ENCODE data around the gene SHB. TPM values are rescaled to one million over a fixed set of nuclear protein-coding genes. Genes with fewer than 3 reads are reported as not detected.

The SHB gene
- polyA plus RNA-seq, 3 donors = 13.8 to 22.1 (median 17.2) TPM

- DNase-seq (ENCODE audit: extremely low read depth in 1 of 11, low read depth in 9 of 11, low spot score in 4 of 11) = no peak
Measured at GRCh38 chr9:38092200-38092524, 23.1 kb upstream of the SHB start.

DNA sequence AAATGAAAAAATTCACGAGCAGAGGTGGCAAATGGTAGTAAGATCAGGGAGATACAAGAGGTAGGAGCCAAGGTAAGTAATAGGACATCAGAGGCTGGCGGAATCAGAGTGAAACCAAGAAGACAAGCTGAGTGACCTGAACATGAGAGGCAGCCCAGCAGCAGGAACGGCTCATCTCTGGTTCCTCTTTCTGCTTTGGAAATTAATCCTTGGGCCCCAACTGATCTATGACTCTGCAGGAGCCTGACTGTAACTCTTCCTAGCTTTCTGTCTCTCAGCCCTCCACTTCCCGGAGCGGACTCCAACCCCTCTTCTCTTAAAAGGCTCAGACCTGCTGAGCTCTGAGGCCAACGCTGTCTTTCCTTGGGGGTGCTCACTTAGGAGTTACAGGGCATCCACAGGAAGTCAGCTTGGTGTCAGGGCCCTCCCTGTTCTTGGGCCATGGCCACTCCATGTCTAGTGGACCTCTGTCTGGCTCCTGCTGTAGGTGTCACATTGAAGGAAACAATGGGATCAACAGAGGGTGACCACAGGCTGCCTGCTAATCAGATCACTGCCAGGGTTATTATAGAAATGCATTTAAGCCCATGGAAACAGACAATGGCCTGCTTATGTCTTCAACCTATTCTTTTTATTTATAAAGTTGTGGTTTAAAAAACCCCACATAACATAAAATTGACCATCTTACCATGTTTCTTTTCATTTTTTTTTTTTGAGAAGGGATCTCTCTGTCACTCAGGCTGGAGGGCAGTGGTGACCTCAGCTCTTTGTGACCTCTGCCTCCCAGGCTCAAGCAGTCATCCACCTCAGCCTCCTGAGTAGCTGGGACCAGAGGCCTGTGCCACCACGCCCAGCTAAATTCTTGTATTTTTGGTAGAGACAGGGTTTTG is 22.5 kb upstream of the SHB start:
- no peak for DNase-seq (ENCODE audit: extremely low read depth in 1 of 11, low read depth in 9 of 11, low spot score in 4 of 11)

DNA sequence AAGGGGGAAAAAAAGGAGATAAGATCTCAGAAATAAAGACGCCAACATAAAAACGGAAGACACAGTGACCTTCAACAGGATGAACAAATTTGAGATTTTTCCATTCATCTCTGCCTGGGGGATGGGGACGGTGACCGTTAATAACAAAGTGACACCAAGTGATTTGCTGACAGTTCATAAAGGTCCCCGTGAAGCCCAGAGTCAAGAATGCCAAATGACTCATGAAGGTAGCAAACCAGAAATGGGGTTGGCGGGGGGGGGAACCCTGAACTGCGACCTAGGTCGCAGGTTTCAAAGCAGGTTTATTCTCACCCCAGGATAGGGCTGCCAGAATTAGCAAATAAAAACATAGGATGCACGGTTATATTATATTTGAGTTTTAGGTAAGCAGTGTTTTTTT is 21.1 kb upstream of the SHB start:
- no peak for DNase-seq (ENCODE audit: extremely low read depth in 1 of 11, low read depth in 9 of 11, low spot score in 4 of 11)

- no peak for DNase-seq (ENCODE audit: extremely low read depth in 1 of 11, low read depth in 9 of 11, low spot score in 4 of 11)
Measured at GRCh38 chr9:38089387-38090165, 20.5 kb upstream of the SHB start.

DNA sequence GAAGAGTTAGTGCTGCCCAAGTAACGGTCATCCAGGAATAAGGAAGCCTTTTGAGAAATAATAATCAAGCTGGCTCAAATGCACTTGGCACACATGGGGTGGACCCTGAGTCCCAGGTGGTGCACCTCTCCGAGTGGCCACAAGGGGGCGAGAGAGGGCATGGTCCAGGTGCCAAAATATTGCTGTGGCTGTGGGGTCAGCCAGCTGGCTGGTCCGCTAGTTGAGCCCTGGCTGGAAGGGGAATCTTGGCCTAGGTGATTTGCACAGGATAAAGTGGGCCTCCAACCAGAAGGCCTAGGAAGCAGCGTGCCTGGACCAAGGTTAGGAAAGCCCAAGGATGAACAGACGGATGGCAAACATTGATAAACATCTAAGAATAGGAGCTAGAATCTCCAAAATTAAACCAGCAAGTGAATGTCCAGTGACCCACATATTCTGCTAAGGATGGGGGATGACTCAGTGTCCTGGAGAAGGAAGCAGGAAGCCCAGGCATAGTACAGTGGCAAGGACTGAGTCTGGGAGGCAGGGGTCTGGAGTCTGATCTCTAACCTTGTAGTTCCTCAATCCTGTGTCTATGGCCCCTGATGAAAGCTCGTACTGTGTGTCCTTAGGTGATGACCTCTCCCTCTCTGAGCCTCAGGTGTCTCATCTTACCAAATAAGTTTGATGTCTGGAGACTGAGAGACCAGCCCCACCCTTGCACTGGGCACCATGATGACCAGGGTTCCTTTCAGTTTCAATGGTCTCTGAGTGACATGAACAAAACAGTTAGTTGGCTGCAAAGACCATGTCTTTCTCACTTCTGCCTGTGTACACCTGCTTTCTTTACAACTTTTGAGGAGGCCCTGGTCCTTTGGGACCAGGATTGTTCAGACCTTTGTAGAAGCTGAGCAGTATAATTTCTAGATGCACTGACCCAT is 19.2 kb upstream of the SHB start:
- peak in 3 of 11 donors; percentile 37 to 55 (median 44) for DNase-seq (ENCODE audit: extremely low read depth in 1 of 11, low read depth in 9 of 11, low spot score in 4 of 11)

GRCh38 chr9:38086496-38086895 is 17.5 kb upstream of the SHB start:
- no peak for DNase-seq (ENCODE audit: extremely low read depth in 1 of 11, low read depth in 9 of 11, low spot score in 4 of 11)

GRCh38 chr9:38085308-38085707 is 16.3 kb upstream of the SHB start:
- no peak for DNase-seq (ENCODE audit: extremely low read depth in 1 of 11, low read depth in 9 of 11, low spot score in 4 of 11)

DNA sequence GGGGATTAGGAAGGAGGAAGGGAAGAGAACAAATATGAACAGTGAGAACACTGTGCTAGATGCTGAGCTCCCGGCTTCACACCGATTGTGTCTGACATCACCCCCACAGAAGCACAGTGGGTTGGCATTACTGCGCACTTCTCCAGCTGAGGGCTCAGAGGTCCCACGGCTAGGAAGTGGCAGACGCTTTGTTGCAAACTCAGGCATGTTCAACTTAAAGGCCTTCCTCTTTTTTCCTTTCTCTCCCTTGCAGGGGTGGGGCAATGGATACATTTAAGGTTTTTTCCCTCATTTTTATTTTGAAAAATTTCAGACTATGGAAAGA is 15.5 kb upstream of the SHB start:
- DNase-seq (ENCODE audit: extremely low read depth in 1 of 11, low read depth in 9 of 11, low spot score in 4 of 11) = no peak

- no peak for DNase-seq (ENCODE audit: extremely low read depth in 1 of 11, low read depth in 9 of 11, low spot score in 4 of 11)
Measured at GRCh38 chr9:38083858-38084555, 15.0 kb upstream of the SHB start.

DNA sequence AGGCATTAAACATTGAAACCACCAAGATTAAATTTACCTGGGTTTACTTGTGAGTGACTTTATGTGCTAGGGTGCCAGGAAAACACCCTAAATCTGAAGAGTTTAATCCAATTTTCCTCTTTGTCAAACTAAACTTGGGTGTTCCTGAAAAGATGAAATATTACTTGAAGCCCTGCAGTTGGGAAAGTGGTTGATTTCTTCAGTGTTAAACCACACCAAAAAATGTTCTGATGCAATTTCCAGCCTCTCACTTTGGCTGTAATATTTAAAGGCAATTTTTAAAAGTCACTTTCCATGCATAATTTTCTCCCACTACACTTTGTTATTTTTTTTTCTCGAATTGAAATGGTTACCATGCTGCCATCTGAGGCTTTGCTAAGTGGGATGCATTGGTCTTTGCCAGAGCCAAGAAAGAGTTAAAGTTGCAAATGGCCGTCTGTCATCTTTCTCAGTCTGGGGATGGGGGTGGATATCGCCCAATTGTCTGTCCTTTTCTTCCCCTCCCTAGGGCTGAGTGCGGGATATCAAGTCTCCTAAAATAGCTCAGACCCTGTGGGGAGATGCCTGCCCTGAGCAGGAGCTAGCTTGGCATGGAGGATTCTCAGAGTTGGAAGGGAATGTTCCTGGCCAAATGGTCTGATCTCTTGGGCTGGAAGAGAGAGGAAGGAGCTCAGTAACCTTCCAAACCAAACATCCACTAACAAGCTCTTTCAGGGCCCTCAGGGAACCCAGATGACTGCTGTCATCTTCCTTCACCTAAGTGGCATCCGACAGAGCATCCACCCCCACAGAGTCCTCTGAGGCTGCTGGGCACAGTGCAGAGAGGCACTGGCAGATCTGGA is 13.6 kb upstream of the SHB start:
- no peak for DNase-seq (ENCODE audit: extremely low read depth in 1 of 11, low read depth in 9 of 11, low spot score in 4 of 11)

GRCh38 chr9:38081356-38082108 is 12.5 kb upstream of the SHB start:
- DNase-seq (ENCODE audit: extremely low read depth in 1 of 11, low read depth in 9 of 11, low spot score in 4 of 11) = no peak

GRCh38 chr9:38079461-38080031 is 10.5 kb upstream of the SHB start:
- DNase-seq (ENCODE audit: extremely low read depth in 1 of 11, low read depth in 9 of 11, low spot score in 4 of 11) = no peak

DNA sequence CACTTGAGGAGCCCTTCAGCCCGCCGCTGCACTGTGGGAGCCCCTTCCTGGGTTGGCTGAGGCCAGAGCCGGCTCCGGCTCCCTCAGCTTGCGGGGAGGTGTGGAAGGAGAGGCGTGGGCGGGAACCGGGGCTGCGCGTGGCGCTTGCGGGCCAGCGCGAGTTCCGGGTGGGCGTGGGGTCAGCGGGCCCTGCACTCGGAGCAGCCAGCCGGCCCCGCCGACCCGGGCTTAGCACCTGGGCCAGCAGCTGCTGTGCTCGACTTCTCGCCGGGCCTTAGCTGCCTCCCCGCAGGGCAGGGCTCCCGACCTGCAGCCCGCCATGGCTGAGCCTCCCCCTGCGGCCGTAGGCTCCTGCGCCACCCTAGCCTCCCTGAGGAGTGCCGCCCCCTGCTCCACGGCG is 6.2 kb upstream of the SHB start:
- no peak for DNase-seq (ENCODE audit: extremely low read depth in 1 of 11, low read depth in 9 of 11, low spot score in 4 of 11)

DNA sequence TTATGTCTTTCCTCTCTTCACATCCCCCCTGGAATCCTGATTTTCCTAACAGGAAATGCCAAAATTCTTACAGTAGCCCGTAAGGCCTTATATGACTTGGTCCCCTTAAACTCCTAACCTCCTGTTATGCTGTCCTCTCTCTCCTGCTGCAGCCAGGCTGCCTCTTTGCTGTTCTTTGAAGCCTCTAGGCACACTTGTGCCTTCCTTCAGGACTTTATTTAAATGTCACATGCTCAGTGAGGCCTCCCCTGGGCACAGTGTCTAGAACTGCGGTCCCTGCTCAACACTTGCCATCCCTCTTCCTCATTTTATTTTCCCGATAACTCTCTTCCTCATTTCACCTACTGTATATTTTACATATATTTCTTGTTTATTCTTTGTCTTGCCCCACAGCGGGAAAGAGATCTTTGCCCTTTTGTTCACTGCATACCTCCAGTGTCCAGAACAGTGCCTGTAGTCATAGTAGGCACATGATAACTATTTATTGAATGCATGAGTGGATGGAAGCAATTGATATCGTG is 5.5 kb upstream of the SHB start:
- DNase-seq (ENCODE audit: extremely low read depth in 1 of 11, low read depth in 9 of 11, low spot score in 4 of 11) = no peak

- DNase-seq (ENCODE audit: extremely low read depth in 1 of 11, low read depth in 9 of 11, low spot score in 4 of 11) = no peak
Measured at GRCh38 chr9:38073882-38074281, 4.9 kb upstream of the SHB start.

GRCh38 chr9:38071470-38072134 is 2.6 kb upstream of the SHB start:
- no peak for DNase-seq (ENCODE audit: extremely low read depth in 1 of 11, low read depth in 9 of 11, low spot score in 4 of 11)
